ENCODE results near the gene SMYD3. TPM values are rescaled to one million over a fixed set of nuclear protein-coding genes. Genes with fewer than 3 reads are reported as not detected.

The SMYD3 gene
- total RNA-seq, 4 donors from 2014 or later = 10.5 to 36.4 (median 22.5) TPM

GRCh38 chr1:246413430-246413829, 93.6 kb downstream of the SMYD3 start:
- DNase-seq = no peak
- H3K27ac ChIP-seq = no peak overlapping the region
- no peak overlapping the region for H3K4me3 ChIP-seq
- no peaks in the 10 kb centered on the region for H3K9me3 ChIP-seq
- H3K27me3 ChIP-seq = no peaks in the 10 kb centered on the region
- no peak for TF ChIP-seq CTCF (IDR thresholded peaks at IDR 0.05)
- no peak for TF ChIP-seq POLR2A (IDR thresholded peaks at IDR 0.05)
- H3K36me3 ChIP-seq = no peaks in the 10 kb centered on the region
- H3K4me1 ChIP-seq = no peaks in the 10 kb centered on the region
- intact Hi-C loops (cut with DNase I; ENCODE audit: low total_unique reads) = no loop called here

- intact Hi-C loops (cut with DNase I; ENCODE audit: low total_unique reads) = no loop called here
- no peak for TF ChIP-seq POLR2A (IDR thresholded peaks at IDR 0.05)
- H3K27me3 ChIP-seq = no peaks in the 10 kb centered on the region
- no peak overlapping the region for H3K27ac ChIP-seq
- H3K36me3 ChIP-seq = no peaks in the 10 kb centered on the region
- H3K4me1 ChIP-seq = no peaks in the 10 kb centered on the region
- no peak for DNase-seq
- H3K9me3 ChIP-seq = no peaks in the 10 kb centered on the region
- H3K4me3 ChIP-seq = no peak overlapping the region
Measured at GRCh38 chr1:246404078-246404477, 103.0 kb downstream of the SMYD3 start.

GRCh38 chr1:246398126-246398813, 108.8 kb downstream of the SMYD3 start:
- Histone ChIP-seq H3K36me3 (no peaks in the 10 kb centered on the region), H3K27ac (no peak overlapping the region), H3K4me1 (no peaks in the 10 kb centered on the region), H3K4me3 (no peak overlapping the region), H3K27me3 (no peaks in the 10 kb centered on the region), H3K9me3 (no peaks in the 10 kb centered on the region)
- no peak for DNase-seq
- intact Hi-C loops (cut with DNase I; ENCODE audit: low total_unique reads) = no loop called here
- TF ChIP-seq POLR2A (IDR thresholded peaks at IDR 0.05) (no peak), CTCF (IDR thresholded peaks at IDR 0.05) (no peak)

GRCh38 chr1:246397046-246397445, 110.0 kb downstream of the SMYD3 start:
- no peak overlapping the region for H3K27ac ChIP-seq
- TF ChIP-seq POLR2A (IDR thresholded peaks at IDR 0.05) (no peak), CTCF (IDR thresholded peaks at IDR 0.05) (no peak)
- DNase-seq = no peak
- intact Hi-C loops (cut with DNase I; ENCODE audit: low total_unique reads) = no loop called here
- H3K36me3 ChIP-seq = no peaks in the 10 kb centered on the region
- no peaks in the 10 kb centered on the region for H3K27me3 ChIP-seq
- no peaks in the 10 kb centered on the region for H3K4me1 ChIP-seq
- no peaks in the 10 kb centered on the region for H3K9me3 ChIP-seq
- H3K4me3 ChIP-seq = no peak overlapping the region

DNA sequence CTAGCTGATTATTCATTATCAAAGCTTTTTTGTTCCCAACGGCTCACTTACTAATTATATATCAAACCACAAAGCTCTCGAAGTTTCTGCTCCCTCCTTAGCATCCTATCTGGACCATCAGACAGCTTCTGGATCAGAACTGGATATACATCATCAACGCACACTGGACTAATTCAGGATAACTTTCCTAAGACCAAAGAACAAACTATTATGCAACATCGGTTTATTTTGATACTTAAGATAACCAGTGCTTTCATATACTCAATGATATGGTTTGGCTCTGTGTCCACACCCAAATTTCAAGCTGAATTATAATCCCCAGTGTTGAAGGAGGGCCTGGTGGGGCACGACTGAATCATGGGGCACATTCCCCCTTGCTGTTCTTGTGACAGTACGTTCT, 110.8 kb downstream of the SMYD3 start:
- H3K4me3 ChIP-seq = no peak overlapping the region
- no peaks in the 10 kb centered on the region for H3K36me3 ChIP-seq
- no peak for DNase-seq
- no peak overlapping the region for H3K27ac ChIP-seq
- TF ChIP-seq POLR2A (IDR thresholded peaks at IDR 0.05) = no peak
- no peak for TF ChIP-seq CTCF (IDR thresholded peaks at IDR 0.05)
- H3K9me3 ChIP-seq = no peaks in the 10 kb centered on the region
- no peaks in the 10 kb centered on the region for H3K4me1 ChIP-seq
- intact Hi-C loops (cut with DNase I; ENCODE audit: low total_unique reads) = no loop called here
- H3K27me3 ChIP-seq = no peaks in the 10 kb centered on the region

DNA sequence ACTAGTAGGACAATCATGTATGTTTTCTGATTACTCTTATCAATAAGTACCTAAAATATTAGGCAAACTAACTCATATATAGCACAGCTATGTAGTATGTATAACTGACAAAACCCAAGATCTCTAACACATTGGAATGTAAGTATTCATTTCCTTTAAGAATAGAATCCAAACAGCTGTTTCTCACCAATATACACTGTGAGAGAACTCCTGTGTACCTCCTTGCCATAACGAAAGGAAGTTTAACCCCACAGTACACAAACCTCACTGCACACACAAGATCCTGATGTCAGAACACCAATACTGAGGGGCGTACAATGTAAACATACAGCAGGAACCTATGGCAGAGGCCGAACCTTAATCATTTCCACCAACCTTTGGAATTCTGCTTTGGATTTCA, 113.0 kb downstream of the SMYD3 start:
- Histone ChIP-seq H3K27ac (no peak overlapping the region), H3K27me3 (no peaks in the 10 kb centered on the region), H3K4me3 (no peak overlapping the region), H3K36me3 (no peaks in the 10 kb centered on the region), H3K4me1 (no peaks in the 10 kb centered on the region), H3K9me3 (no peaks in the 10 kb centered on the region)
- TF ChIP-seq POLR2A (IDR thresholded peaks at IDR 0.05) = no peak
- TF ChIP-seq CTCF (IDR thresholded peaks at IDR 0.05) = no peak
- no peak for DNase-seq
- intact Hi-C loops (cut with DNase I; ENCODE audit: low total_unique reads) = no loop called here
